ENCODE results near the gene LRRC8B. TPM values are rescaled to one million over a fixed set of nuclear protein-coding genes. Genes with fewer than 3 reads are reported as not detected.
A peak's percentile ranks its signal among the peaks of the same experiment; 100 is the strongest.

The LRRC8B gene
- total and polyA plus RNA-seq, 2 donors (not counting 1 experiment from before 2014, with no cell fraction given), result 0.83 to 2.8 TPM

DNA sequence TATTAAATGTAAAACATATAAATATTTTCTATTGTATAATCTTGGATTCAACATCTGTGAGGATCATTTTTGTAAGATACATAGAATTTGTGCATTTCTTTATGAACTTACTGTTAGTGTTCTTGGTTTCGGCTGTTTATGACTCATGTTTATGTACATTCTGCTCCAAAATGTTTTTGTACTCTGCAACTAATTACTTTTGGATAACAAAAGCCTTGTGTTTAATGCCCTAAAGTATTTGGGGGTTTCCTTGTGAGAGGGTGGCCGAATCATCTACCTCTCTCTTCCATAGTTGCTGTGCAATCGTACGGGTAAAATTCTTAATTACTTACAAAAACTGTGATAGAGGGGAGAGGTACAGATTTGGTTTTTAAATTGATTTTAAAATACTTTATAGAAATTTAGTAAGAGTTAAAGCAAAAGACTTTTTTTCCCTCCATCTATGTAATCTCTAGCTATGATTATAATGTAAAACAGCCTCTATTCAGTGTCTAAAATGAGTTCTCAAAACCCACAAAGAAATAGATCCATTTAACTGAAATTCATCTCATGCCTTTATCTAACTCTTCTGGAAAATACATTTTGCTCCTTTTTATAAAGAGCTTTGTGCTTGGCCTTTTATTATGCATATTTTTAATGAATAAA, 69.6 kb downstream of the LRRC8B start:
- TF ChIP-seq EZH2 (IDR thresholded peaks at IDR 0.05; ENCODE audit: low read length, missing control alignments), result no peak
- TF ChIP-seq, protein P1, sequence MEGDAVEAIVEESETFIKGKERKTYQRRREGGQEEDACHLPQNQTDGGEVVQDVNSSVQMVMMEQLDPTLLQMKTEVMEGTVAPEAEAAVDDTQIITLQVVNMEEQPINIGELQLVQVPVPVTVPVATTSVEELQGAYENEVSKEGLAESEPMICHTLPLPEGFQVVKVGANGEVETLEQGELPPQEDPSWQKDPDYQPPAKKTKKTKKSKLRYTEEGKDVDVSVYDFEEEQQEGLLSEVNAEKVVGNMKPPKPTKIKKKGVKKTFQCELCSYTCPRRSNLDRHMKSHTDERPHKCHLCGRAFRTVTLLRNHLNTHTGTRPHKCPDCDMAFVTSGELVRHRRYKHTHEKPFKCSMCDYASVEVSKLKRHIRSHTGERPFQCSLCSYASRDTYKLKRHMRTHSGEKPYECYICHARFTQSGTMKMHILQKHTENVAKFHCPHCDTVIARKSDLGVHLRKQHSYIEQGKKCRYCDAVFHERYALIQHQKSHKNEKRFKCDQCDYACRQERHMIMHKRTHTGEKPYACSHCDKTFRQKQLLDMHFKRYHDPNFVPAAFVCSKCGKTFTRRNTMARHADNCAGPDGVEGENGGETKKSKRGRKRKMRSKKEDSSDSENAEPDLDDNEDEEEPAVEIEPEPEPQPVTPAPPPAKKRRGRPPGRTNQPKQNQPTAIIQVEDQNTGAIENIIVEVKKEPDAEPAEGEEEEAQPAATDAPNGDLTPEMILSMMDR (conservative IDR thresholded peaks at IDR 0.05 in 1 of 2, IDR thresholded peaks at IDR 0.05 in 1 of 2; ENCODE audit: low read depth in 1 of 2, low read length in 2 of 2), result no peak
- no peak overlapping the region for H2AFZ ChIP-seq (ENCODE audit: low read length)
- no peak overlapping the region for H3K9ac ChIP-seq (ENCODE audit: insufficient read depth, low read length)
- no peaks in the 10 kb centered on the region for H4K20me1 ChIP-seq (ENCODE audit: control insufficient read depth, extremely low read depth, insufficient read depth, low read length)
- H3K4me3 ChIP-seq (replicated peaks in 1 of 4; ENCODE audit: control extremely low read depth in 1 of 4, insufficient read depth in 1 of 4, low read depth in 3 of 4, low read length in 4 of 4), result no peak overlapping the region
- H3K4me2 ChIP-seq (ENCODE audit: extremely low read depth, insufficient read depth, low read length), result no peak overlapping the region
- no peaks in the 10 kb centered on the region for H3K4me1 ChIP-seq (ENCODE audit: control insufficient read depth, extremely low read depth, insufficient read depth, low read length)
- peak; percentile 20 to 29 for DNase-seq (ENCODE audit: low read depth in 2 of 2)
- H3K79me2 ChIP-seq (ENCODE audit: control insufficient read depth, insufficient read depth, low read length), result no peaks in the 10 kb centered on the region
- H3K27ac ChIP-seq (ENCODE audit: insufficient read depth, low read length), result no peak overlapping the region
- no peaks in the 10 kb centered on the region for H3K27me3 ChIP-seq (ENCODE audit: control insufficient read depth, insufficient read depth, low read length)
- no peaks in the 10 kb centered on the region for H3K9me3 ChIP-seq (ENCODE audit: control insufficient read depth, insufficient read depth, low read depth, low read length)
- no peaks in the 10 kb centered on the region for H3K36me3 ChIP-seq (ENCODE audit: control insufficient read depth, insufficient read depth, low read length)

GRCh38 chr1:89596698-89597097, 72.1 kb downstream of the LRRC8B start:
- Histone ChIP-seq H3K4me2 (ENCODE audit: extremely low read depth, insufficient read depth, low read length) (no peak overlapping the region), H3K4me3 (replicated peaks in 1 of 4; ENCODE audit: control extremely low read depth in 1 of 4, insufficient read depth in 1 of 4, low read depth in 3 of 4, low read length in 4 of 4) (no peak overlapping the region), H3K9me3 (ENCODE audit: control insufficient read depth, insufficient read depth, low read depth, low read length) (no peaks in the 10 kb centered on the region), H3K9ac (ENCODE audit: insufficient read depth, low read length) (no peak overlapping the region), H4K20me1 (ENCODE audit: control insufficient read depth, extremely low read depth, insufficient read depth, low read length) (no peaks in the 10 kb centered on the region), H3K27me3 (ENCODE audit: control insufficient read depth, insufficient read depth, low read length) (no peaks in the 10 kb centered on the region), H2AFZ (ENCODE audit: low read length) (no peak overlapping the region), H3K4me1 (ENCODE audit: control insufficient read depth, extremely low read depth, insufficient read depth, low read length) (no peaks in the 10 kb centered on the region), H3K27ac (ENCODE audit: insufficient read depth, low read length) (no peak overlapping the region), H3K36me3 (ENCODE audit: control insufficient read depth, insufficient read depth, low read length) (no peaks in the 10 kb centered on the region), H3K79me2 (ENCODE audit: control insufficient read depth, insufficient read depth, low read length) (no peaks in the 10 kb centered on the region)
- DNase-seq (ENCODE audit: low read depth in 2 of 2), result peak in 1 of 2 donors; percentile 19
- TF ChIP-seq EZH2 (IDR thresholded peaks at IDR 0.05; ENCODE audit: low read length, missing control alignments), result no peak
- TF ChIP-seq, protein P1 (conservative IDR thresholded peaks at IDR 0.05 in 1 of 2, IDR thresholded peaks at IDR 0.05 in 1 of 2; ENCODE audit: low read depth in 1 of 2, low read length in 2 of 2), result no peak

DNA sequence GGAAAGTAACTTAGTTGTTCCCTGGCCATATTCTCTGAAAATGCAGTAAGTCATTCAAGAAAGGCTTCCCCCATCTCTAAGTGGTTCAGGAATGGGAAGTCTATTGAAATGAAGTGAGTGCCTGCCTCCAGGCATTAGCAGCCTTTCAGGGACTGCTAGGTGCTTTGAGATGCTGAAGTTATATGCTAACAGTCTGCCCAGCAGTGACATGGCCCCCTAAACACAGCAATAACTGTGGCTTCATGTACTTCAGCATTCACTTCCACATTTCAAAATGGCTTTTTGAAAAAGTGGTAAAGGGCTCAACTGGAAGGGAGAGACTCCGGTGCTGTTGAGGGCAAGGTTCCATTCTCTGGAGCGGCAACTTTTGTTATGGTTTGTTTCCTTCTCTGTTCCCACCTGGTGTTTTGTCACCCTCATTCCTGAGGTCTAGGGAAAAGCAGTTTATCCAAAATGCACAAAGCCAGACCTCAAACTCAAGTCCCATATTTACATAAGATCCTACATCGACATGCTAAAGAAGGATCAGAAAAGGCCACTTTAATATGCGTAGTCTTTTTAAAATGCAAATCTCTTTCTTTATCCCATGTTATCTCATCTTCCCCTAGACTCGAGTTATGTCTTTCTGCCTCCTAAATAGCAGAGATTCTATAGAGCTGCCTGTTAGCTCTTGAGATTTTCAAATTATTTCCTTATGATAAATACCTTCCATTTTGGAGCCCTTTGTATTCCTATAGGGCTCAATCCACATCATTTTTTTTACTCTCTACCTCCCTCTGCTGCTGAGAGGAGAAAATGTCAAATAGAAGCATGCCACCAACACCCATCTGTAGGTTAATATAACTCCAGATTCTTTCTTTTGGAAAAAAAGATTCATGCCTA, 74.1 kb downstream of the LRRC8B start:
- Histone ChIP-seq H3K36me3 (ENCODE audit: control insufficient read depth, insufficient read depth, low read length) (no peaks in the 10 kb centered on the region), H3K27me3 (ENCODE audit: control insufficient read depth, insufficient read depth, low read length) (no peaks in the 10 kb centered on the region), H2AFZ (ENCODE audit: low read length) (no peak overlapping the region), H3K27ac (ENCODE audit: insufficient read depth, low read length) (no peak overlapping the region), H3K79me2 (ENCODE audit: control insufficient read depth, insufficient read depth, low read length) (no peaks in the 10 kb centered on the region), H3K4me3 (replicated peaks in 1 of 4; ENCODE audit: control extremely low read depth in 1 of 4, insufficient read depth in 1 of 4, low read depth in 3 of 4, low read length in 4 of 4) (no peak overlapping the region), H3K4me1 (ENCODE audit: control insufficient read depth, extremely low read depth, insufficient read depth, low read length) (peaks cover 3% of the 10 kb centered on the region), H3K4me2 (ENCODE audit: extremely low read depth, insufficient read depth, low read length) (no peak overlapping the region), H3K9ac (ENCODE audit: insufficient read depth, low read length) (no peak overlapping the region), H3K9me3 (ENCODE audit: control insufficient read depth, insufficient read depth, low read depth, low read length) (no peaks in the 10 kb centered on the region), H4K20me1 (ENCODE audit: control insufficient read depth, extremely low read depth, insufficient read depth, low read length) (no peaks in the 10 kb centered on the region)
- DNase-seq (ENCODE audit: low read depth in 2 of 2), result peak in 1 of 2 donors; percentile 57
- no peak for TF ChIP-seq EZH2 (IDR thresholded peaks at IDR 0.05; ENCODE audit: low read length, missing control alignments)
- TF ChIP-seq, protein P1 (conservative IDR thresholded peaks at IDR 0.05 in 1 of 2, IDR thresholded peaks at IDR 0.05 in 1 of 2; ENCODE audit: low read depth in 1 of 2, low read length in 2 of 2), result peak; percentile 62 to 73

All from fibroblast of lung (primary cell).